WI38 (cell line): Measurements from ENCODE around the gene SMIM22.

Experiments used
- H3K4me3 ChIP-seq: 2 replicates; pipeline ENCODE4 v1.5.1; 2011; ENCODE audit warnings: low read depth, mild to moderate bottlenecking, control low read depth, low read length
- CTCF ChIP-seq: IDR thresholded peaks from 2 replicates; pipeline ENCODE4 v1.5.1; 2012; ENCODE audit warnings: low read depth, mild to moderate bottlenecking, control low read depth, low read length

The SMIM22 gene

DNA sequence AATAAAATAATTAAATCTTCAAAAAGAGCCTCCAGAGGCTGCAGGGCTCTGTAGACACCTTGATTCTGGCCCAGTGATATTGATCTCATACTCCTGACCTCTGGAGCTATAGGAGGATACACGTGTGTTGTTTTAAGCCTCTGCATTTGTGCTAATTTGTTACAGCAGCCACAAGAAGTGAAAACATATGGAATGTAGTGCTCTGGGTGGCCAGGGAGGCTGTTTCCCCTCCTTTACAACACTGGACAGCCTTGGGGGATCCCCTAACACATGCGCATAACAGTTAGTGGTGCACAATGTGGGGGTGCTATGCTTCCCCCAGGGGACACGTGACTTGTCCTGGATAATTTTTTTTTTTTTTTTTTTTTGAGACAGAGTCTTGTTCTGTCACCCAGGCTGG is 23.5 kb upstream of the SMIM22 start:
- TF ChIP-seq CTCF: no peak
- H3K4me3 ChIP-seq: no peak overlapping the region

DNA sequence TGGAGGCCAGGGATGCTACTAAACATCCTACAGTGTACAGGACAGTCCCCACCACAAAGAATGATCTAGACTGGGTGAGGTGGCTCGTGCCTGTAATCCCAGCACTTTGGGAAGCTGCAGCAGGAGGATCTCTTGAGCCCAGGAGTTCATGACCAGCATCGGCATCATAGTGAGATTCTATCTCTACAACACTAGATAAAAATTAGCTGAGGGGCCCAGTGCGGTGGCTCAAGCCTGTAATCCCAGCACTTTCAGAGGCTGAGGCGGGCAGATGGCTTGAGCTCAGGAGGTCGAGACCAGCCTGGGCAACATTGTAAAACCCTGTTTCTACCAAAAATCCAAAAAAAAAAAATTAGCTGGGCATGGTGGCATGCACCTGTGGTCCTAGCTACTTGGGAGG is 22.8 kb upstream of the SMIM22 start:
- no peak for TF ChIP-seq CTCF
- no peak overlapping the region for H3K4me3 ChIP-seq

GRCh38 chr16:4775005-4775404 is 20.2 kb upstream of the SMIM22 start:
- TF ChIP-seq CTCF: no peak
- no peak overlapping the region for H3K4me3 ChIP-seq

DNA sequence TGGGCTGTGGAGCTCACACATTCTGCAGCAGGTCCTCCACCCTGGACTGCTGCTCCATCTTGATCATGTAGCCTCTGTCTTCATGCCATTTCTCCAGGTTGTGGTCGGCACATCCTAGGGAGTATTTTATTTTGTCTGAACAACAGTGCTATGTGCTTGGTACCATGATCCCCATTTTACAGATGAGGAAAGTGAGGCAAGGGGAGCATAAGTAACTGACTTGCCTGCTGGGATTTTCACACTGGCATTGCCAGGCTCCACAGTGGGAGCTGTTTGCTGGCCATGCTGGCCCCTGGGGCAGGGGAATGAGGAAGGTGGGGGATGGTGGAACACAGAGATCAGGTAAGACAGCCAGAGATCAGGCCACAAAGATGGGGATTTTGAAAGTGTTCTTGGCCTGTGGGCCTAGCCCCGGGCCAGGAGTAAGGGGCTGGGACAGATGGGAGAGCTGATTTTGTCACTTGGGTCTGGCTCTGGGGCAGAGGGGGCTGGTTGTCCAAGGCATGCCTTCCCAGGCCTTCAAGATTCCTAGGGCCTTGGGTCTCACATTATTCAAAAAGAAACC is 18.9 kb upstream of the SMIM22 start:
- no peak overlapping the region for H3K4me3 ChIP-seq
- no peak for TF ChIP-seq CTCF

GRCh38 chr16:4777339-4778049 is 17.7 kb upstream of the SMIM22 start:
- no peak overlapping the region for H3K4me3 ChIP-seq
- no peak for TF ChIP-seq CTCF

GRCh38 chr16:4778050-4778392 is 17.1 kb upstream of the SMIM22 start:
- TF ChIP-seq CTCF: no peak
- H3K4me3 ChIP-seq: no peak overlapping the region

GRCh38 chr16:4780235-4780634 is 14.9 kb upstream of the SMIM22 start:
- H3K4me3 ChIP-seq: no peak overlapping the region
- no peak for TF ChIP-seq CTCF
